Measurements from ENCODE around the gene GIT2.

DNA sequence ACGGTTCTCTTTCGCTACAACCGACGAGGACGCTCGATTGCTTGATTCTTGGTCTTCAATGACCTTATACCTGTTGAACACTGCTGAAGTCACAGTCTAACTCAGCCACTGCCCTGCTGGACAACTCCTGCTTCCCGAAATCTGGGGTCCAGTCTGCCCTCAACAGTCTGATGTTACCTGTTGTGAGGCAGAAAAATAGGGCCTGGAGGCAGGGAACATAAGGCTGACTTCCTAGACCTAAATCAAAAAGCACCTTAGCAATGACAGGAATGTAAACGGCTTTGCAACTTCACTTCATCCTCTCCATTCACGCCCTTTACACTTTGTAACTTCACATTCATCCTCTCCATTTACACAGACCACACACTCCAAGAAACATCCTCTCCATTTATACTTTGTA is 115.2 kb downstream of the GIT2 start:
- TF ChIP-seq, protein P1, sequence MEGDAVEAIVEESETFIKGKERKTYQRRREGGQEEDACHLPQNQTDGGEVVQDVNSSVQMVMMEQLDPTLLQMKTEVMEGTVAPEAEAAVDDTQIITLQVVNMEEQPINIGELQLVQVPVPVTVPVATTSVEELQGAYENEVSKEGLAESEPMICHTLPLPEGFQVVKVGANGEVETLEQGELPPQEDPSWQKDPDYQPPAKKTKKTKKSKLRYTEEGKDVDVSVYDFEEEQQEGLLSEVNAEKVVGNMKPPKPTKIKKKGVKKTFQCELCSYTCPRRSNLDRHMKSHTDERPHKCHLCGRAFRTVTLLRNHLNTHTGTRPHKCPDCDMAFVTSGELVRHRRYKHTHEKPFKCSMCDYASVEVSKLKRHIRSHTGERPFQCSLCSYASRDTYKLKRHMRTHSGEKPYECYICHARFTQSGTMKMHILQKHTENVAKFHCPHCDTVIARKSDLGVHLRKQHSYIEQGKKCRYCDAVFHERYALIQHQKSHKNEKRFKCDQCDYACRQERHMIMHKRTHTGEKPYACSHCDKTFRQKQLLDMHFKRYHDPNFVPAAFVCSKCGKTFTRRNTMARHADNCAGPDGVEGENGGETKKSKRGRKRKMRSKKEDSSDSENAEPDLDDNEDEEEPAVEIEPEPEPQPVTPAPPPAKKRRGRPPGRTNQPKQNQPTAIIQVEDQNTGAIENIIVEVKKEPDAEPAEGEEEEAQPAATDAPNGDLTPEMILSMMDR (IDR thresholded peaks at IDR 0.05), result no peak
- peak in 1 of 2 donors; percentile 1 for TF ChIP-seq POLR2A (IDR thresholded peaks at IDR 0.05)
